Measurements from ENCODE around the gene LIN7A. TPM values are rescaled to one million over a fixed set of nuclear protein-coding genes. Genes with fewer than 3 reads are reported as not detected.

The LIN7A gene
- total RNA-seq, 2 donors from 2014 or later, result 2.2 to 5.4 TPM

DNA sequence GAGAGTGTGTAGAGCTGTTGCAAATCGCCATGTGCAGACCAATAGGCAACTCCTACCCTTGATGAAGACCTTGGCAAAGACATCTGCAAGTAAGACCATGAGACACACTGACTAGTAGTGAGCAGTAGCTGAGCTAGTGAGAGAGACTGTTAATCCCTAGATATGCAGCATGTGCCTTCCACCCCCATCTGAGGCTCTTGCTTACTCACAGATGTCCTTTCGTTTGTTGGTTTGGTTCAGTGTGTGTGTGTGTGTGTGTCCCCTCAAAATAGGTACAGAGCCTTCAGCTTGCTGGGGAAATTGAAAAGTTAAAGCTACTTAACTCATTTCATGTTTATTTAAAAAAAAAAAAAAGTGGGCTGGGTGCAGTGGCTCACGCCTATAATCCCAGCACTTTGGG lies 183.5 kb downstream of the LIN7A start:
- intact Hi-C loops (cut with DNase I), result no loop called here
- DNase-seq (ENCODE audit: low spot score), result no peak
- WGBS, result 86% methylated on average over 3 of the region's 3 CpGs

DNA sequence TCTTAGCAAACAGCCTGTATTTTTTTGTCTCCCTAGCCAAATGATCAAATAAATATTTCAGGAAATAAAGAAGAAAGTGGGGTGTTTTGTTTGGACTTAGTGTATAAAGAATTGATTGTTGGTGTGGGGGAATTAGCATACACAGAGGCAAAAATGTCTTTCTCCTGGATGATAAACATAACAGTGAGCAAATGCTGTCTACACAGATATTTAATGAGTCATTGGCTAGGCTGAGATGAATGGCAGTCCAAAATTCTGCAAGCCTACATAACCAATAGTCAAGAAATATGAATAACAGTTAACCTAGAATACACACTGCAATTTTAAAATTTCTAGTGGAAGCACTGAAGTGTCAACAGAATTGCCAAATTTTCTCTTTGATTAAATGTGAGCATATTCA lies 185.3 kb downstream of the LIN7A start:
- DNase-seq (ENCODE audit: low spot score), result no peak
- H3K27ac ChIP-seq, result no peak overlapping the region
- intact Hi-C loops (cut with DNase I), result no loop called here
- H3K4me1 ChIP-seq (replicated peaks), result no peaks in the 10 kb centered on the region
- TF ChIP-seq POLR2A (IDR thresholded peaks at IDR 0.05) (no peak), POLR2AphosphoS5 (IDR thresholded peaks at IDR 0.05) (no peak)
- TF ChIP-seq, protein P1, sequence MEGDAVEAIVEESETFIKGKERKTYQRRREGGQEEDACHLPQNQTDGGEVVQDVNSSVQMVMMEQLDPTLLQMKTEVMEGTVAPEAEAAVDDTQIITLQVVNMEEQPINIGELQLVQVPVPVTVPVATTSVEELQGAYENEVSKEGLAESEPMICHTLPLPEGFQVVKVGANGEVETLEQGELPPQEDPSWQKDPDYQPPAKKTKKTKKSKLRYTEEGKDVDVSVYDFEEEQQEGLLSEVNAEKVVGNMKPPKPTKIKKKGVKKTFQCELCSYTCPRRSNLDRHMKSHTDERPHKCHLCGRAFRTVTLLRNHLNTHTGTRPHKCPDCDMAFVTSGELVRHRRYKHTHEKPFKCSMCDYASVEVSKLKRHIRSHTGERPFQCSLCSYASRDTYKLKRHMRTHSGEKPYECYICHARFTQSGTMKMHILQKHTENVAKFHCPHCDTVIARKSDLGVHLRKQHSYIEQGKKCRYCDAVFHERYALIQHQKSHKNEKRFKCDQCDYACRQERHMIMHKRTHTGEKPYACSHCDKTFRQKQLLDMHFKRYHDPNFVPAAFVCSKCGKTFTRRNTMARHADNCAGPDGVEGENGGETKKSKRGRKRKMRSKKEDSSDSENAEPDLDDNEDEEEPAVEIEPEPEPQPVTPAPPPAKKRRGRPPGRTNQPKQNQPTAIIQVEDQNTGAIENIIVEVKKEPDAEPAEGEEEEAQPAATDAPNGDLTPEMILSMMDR (IDR thresholded peaks at IDR 0.05), result no peak
- H3K27me3 ChIP-seq (replicated peaks; ENCODE audit: insufficient read depth), result no peaks in the 10 kb centered on the region
- no peaks in the 10 kb centered on the region for H3K9me3 ChIP-seq
- no peak overlapping the region for H3K4me3 ChIP-seq
- H3K36me3 ChIP-seq, result no peaks in the 10 kb centered on the region

More for the DNA sequence above, 183.5 kb downstream of the LIN7A start:
- no peaks in the 10 kb centered on the region for H3K36me3 ChIP-seq
- H3K9me3 ChIP-seq, result no peaks in the 10 kb centered on the region
- H3K27ac ChIP-seq, result no peak overlapping the region
- TF ChIP-seq, protein P1 (IDR thresholded peaks at IDR 0.05), result no peak
- no peak for TF ChIP-seq POLR2A (IDR thresholded peaks at IDR 0.05)
- no peak for TF ChIP-seq POLR2AphosphoS5 (IDR thresholded peaks at IDR 0.05)
- no peaks in the 10 kb centered on the region for H3K27me3 ChIP-seq (replicated peaks; ENCODE audit: insufficient read depth)
- H3K4me3 ChIP-seq, result no peak overlapping the region
- H3K4me1 ChIP-seq (replicated peaks), result no peaks in the 10 kb centered on the region

DNA sequence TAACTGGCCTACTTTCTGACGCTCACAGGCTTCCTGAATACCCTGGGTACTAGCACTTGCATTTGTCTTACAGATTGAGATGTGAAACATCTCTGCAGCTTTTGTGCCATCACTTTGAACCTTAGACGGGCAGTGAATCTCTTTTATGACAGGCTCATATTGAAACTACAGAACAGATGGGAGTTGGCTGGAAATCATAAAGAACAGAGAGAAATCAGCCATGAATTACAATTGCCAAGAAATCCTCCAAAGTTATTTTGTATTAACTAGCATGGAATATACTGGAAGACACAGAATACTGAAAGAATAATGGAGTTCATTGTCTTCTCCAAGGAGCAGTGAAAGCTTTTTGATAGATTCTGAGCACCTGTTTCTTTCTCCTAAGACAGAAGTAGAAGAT lies 188.3 kb downstream of the LIN7A start:
- no peaks in the 10 kb centered on the region for H3K9me3 ChIP-seq
- no peak overlapping the region for H3K4me3 ChIP-seq
- intact Hi-C loops (cut with DNase I), result no loop called here
- TF ChIP-seq POLR2A (IDR thresholded peaks at IDR 0.05) (no peak), POLR2AphosphoS5 (IDR thresholded peaks at IDR 0.05) (no peak)
- TF ChIP-seq, protein P1 (IDR thresholded peaks at IDR 0.05), result no peak
- H3K27me3 ChIP-seq (replicated peaks; ENCODE audit: insufficient read depth), result no peaks in the 10 kb centered on the region
- no peak overlapping the region for H3K27ac ChIP-seq
- H3K36me3 ChIP-seq, result no peaks in the 10 kb centered on the region
- DNase-seq (ENCODE audit: low spot score), result no peak
- no peaks in the 10 kb centered on the region for H3K4me1 ChIP-seq (replicated peaks)
- WGBS, result 40% methylated on average over 2 of the region's 2 CpGs

DNA sequence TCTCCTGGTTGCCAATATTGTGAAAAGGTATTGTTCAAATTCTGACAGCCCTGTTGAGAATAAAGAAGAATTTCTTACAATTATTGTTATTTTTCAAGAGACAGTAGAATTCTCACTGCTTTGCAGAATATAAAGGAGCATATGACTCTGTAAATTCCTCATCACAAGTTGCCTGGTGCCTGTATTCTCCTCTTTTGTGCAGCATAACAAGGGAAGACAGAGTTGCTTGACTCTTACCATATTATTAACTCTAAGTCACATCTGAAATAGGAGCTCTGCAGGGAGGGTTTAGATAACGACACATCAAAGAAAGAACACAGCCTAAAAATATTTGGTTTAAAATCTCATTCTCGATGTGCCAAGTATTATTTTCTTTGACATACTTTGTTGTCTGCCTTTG lies 189.9 kb downstream of the LIN7A start:
- H3K4me3 ChIP-seq, result no peak overlapping the region
- intact Hi-C loops (cut with DNase I), result no loop called here
- no peak overlapping the region for H3K27ac ChIP-seq
- TF ChIP-seq POLR2AphosphoS5 (IDR thresholded peaks at IDR 0.05) (no peak), POLR2A (IDR thresholded peaks at IDR 0.05) (no peak)
- TF ChIP-seq, protein P1 (IDR thresholded peaks at IDR 0.05), result no peak
- WGBS, result 44% methylated on average over 2 of the region's 2 CpGs
- no peaks in the 10 kb centered on the region for H3K36me3 ChIP-seq
- DNase-seq (ENCODE audit: low spot score), result no peak
- H3K9me3 ChIP-seq, result no peaks in the 10 kb centered on the region
- H3K4me1 ChIP-seq (replicated peaks), result no peaks in the 10 kb centered on the region
- H3K27me3 ChIP-seq (replicated peaks; ENCODE audit: insufficient read depth), result no peaks in the 10 kb centered on the region

DNA sequence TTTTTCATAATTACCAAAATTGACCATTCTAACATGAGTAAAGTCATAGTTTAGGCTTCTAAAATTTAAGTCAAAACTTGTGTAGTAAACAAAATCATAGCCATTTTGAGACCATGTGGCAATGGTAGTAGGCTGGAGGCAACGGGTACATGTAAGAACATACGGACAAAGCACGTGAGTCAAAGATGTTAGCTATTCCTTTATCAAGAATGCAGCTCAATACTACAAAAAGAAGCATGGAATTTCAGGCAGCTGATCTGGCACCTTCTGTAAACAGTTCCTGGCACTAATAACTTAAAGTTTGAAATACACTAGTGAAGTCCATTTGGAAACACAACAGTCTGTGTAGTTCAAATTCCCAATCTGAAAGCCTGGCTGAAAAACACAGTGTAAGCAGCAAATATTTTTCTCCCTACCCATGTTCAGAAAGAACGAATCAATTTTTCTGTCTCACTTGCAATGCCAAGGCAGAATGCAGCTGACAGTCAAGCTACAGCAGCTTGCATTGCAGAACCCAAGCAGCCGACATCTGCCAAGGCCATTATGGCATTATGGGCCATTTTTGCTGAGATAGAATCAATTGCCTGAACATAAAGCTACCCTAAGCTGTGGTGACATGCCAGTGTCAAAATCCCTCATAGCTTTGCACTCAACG lies 191.8 kb downstream of the LIN7A start:
- H3K36me3 ChIP-seq, result no peaks in the 10 kb centered on the region
- H3K9me3 ChIP-seq, result no peaks in the 10 kb centered on the region
- H3K4me1 ChIP-seq (replicated peaks), result no peaks in the 10 kb centered on the region
- WGBS, result 68% methylated on average over 6 of the region's 6 CpGs
- H3K27me3 ChIP-seq (replicated peaks; ENCODE audit: insufficient read depth), result no peaks in the 10 kb centered on the region
- no peak for DNase-seq (ENCODE audit: low spot score)
- no peak for TF ChIP-seq POLR2A (IDR thresholded peaks at IDR 0.05)
- no peak for TF ChIP-seq POLR2AphosphoS5 (IDR thresholded peaks at IDR 0.05)
- TF ChIP-seq, protein P1 (IDR thresholded peaks at IDR 0.05), result no peak
- no peak overlapping the region for H3K4me3 ChIP-seq
- intact Hi-C loops (cut with DNase I), result no loop called here
- no peak overlapping the region for H3K27ac ChIP-seq
